Hindlimb muscle (tissue), 1 donor: ENCODE data around the gene FRAS1. TPM values are rescaled to one million over a fixed set of nuclear protein-coding genes. Genes with fewer than 3 reads are reported as not detected.
A peak's percentile ranks its signal among the peaks of the same experiment; 100 is the strongest.
"Not testable (repeated sequence)": the region's sequence is repeated elsewhere in the genome, so short reads cannot be mapped to it uniquely, and the experiment has no call there.

Experiments
- DNase-seq: peaks from one replicate; pipeline ENCODE4 v3.0.0-alpha.2; 2013
- polyA plus RNA-seq: library from polyadenylated mRNA; unstranded; fragments of 120-200 nt; gene quantifications from one replicate; pipeline ENCODE4 v1.2.1, GENCODE V29; 2013; ENCODE audit not compliant: insufficient read length

The FRAS1 gene, protein sequence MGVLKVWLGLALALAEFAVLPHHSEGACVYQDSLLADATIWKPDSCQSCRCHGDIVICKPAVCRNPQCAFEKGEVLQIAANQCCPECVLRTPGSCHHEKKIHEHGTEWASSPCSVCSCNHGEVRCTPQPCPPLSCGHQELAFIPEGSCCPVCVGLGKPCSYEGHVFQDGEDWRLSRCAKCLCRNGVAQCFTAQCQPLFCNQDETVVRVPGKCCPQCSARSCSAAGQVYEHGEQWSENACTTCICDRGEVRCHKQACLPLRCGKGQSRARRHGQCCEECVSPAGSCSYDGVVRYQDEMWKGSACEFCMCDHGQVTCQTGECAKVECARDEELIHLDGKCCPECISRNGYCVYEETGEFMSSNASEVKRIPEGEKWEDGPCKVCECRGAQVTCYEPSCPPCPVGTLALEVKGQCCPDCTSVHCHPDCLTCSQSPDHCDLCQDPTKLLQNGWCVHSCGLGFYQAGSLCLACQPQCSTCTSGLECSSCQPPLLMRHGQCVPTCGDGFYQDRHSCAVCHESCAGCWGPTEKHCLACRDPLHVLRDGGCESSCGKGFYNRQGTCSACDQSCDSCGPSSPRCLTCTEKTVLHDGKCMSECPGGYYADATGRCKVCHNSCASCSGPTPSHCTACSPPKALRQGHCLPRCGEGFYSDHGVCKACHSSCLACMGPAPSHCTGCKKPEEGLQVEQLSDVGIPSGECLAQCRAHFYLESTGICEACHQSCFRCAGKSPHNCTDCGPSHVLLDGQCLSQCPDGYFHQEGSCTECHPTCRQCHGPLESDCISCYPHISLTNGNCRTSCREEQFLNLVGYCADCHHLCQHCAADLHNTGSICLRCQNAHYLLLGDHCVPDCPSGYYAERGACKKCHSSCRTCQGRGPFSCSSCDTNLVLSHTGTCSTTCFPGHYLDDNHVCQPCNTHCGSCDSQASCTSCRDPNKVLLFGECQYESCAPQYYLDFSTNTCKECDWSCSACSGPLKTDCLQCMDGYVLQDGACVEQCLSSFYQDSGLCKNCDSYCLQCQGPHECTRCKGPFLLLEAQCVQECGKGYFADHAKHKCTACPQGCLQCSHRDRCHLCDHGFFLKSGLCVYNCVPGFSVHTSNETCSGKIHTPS (N-terminal part only)
- polyA plus RNA-seq, result 4.6 TPM

DNA sequence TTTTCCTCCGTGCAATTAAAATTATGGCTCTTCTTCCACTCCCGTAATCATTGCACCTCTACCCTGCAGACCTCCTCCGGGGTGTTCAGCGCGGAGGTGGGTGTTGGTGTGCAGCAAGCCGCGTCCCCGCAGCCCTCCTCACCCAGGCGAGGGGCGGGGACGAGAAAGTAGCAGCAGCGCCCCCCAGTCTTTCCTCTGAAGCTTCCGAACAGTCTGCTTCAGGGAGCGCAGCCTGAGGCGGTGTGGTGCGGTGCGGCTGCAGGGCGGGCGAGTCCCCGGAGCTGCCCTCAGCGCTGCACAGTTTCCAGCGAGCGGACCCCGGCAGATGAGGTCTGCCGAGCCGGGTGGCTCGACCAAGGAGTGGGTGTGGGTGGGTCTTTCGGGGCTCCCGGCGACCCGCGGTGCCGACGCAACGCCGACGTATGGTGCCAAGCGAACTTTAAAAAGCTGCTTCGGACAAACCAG lies at the start of gene FRAS1:
TSS of gene FRAS1 (plus strand) at position 189 of the 465 bp plus-strand sequence. CDS start 687 bp downstream, outside the sequence.
- peak; percentile 60 for DNase-seq

DNA sequence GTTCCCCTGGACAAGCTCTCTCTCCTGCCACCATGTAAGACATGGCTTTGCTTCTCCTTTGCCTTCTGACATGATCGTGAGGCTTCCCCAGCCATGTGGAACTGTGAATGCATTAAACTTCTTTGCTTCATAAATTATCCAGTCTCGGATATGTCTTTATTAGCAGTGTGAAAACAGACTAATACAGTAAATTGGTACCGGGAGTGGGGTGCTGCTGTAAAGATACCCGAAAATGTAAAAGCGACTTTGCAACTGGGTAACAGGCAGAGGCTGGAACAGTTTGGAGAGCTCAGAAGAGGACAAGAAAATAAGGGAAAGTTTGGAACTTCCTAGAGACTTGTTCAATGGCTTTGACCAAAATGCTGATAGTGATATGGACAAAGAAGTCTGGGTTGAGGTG lies 46.1 kb upstream of the FRAS1 start:
- DNase-seq, result not testable (repeated sequence)

DNA sequence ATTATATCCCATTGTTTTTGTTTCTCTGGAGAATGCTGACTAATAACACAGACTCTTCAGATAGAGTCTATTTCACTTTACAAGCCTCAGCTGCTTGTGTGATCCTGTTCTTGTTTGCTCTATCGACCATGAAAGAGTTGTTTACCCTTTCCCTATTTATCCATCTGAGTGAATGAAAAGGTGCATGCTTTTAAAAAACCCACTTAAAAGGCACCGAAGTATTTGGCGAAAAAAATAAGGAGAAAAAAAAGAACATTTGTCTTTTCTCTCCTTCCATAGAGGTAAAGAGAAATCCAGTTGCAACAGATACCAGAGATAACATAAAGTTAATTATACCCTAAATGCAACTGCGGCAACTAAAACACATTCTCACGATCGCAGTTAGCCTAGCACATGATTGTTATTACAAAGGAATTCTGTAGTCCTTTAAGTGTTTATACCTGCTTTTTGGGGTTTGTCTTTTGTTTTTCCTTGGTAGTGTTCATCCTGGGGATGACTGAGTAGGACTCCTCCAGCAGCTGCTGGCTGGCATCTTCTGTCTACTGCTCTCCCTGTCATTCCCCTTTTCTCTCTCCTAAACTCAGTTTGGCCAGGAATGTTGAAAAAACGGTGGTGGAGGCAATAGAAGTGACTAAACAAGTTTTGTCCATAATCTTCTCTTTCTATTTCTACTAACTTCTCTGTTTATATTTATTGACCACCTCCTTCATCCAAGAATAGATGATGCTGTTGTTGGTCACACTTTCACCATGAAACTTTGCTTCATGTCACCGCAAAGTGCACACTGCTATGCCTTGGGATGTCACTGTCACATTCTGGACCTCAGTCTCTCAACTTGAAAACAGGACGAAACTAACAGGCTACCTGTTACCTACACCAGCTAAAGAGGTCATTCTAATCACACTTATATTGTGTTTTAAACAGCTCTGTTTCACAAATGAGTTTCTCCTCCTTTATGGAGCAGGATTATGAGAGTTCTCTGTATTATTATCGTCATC lies 41.9 kb upstream of the FRAS1 start:
- no peak for DNase-seq

DNA sequence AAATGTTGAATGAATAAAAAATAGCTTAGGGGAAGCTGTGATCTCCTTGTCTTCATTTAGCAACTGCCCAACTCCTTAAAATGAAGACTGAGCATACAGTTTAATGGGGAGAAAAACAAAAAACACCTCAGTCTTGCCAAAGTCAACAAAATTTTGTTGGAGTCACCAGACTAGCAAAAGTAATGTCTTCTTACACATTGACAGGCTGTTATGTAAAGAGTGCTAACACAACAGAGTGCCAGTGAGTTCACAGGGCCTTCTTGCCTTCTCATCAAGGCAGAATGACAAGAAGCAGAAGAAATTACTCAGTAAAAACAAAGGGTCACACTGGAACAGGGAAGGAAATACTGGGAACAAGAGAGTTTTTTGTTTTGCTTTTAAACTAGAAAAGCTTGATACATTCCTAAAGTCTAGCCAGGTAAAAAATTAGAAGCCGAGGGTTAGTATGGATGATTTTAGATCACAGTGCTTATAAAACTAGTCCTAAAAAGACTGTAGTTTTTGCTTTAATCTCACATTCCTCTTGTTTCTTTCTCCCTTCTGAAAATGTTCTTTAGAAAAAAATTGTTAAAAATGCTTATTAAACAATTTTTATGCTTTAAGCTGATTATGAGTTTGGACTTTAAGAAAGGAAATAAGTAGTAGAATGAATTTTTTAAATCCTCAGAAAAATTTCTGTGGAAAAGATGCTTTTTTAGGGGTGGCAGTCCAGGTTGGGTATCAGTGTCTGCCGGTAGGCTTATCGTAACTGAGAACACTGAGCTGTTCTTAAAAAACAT lies 38.7 kb upstream of the FRAS1 start:
- no peak for DNase-seq

DNA sequence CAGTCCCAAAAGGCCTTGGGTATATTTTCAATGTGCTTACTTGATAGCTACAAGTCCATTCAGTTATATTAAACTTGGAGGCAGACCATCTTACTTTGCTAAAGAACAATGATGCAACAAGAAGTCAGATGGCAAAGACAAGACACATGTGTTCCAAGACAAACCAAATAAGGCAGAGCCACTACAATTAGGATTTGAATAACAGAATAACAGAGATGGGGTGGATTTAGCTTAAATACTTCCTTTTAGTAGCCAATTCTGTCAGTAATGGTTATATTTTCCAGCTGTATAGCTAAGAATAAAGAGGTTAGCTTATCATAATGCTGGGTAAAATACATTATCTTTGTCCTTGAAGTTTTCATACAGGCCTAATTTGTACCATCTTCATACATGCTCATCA lies 37.7 kb upstream of the FRAS1 start:
- no peak for DNase-seq

DNA sequence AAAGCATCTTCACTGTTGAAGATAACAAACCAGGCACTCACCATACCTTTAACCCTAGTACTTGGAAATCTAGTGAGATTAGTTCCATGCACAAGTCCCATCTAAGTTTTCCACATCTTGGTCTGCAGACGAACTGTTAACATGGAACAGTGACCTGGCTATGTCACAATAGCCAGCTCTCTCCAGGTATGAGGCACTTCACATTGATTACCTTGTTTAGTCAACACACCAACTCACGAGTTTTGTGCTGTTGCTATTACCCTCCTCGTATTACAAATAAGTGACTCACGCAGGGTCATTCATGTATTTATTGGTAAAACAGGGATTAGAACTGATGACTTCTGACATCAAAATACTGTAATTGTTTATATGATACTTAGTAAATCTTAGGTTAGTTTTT lies 36.4 kb upstream of the FRAS1 start:
- DNase-seq, result no peak

DNA sequence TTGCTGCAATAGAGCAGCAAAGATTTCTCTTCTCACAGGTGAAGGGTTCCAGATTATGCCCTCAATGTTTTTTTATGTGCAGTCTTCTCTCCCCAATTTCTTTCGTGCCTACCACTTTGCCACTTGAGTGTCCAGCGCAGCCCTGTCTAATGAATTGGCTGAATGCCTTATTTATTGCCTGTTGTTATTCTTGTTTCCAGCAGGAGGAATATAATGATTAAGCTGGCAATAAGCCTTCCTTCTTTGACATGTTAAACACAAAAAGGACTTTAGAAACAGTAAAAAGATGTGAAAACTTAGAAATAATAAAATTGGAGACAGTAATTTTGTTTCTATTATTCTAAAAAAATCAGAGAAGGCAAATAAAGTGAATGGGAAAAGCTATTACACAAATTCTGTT lies 34.6 kb upstream of the FRAS1 start:
- no peak for DNase-seq

DNA sequence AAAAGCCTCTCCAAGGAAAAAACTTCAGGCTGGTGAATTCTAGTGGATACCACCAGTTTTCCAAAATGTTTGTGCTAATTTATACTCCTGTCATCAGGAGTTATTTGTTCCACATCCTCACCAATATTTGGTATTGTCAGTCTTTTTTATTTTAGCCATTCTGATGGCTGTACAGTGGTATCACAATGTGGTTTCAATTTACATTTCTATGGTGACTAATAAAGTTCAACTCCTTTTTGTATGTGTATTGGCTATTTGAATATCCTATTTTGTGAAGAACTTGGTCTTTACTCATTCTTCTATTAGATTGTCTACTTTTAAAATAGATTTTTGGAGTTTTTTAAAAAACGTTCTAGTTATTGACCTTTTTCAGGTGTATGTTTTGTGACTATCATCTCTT lies 33.0 kb upstream of the FRAS1 start:
- no peak for DNase-seq

DNA sequence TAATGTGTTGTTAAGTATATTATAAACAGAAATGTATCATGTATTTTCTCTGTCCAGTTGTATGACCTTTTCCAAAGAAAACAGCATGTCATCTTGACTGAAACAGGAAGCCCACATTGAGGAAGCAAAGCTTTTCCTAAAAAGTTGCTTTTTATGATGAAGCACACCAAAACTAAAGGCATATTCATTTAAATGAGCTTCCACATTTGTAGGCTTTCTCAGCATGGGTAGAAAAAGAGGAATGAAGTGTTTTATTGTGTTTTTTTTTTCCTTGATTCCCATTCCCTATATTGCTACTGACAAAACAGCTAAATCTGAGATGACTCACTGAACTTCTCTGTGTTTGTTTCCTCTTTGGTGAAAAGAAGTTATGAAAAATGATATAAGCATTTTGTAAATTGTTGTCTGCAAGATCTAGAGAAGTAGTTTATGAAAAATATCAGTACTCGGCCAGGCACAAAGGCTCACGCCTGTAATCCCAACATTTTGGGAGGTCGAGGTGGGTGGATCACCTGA lies 32.5 kb upstream of the FRAS1 start:
- DNase-seq, result no peak

DNA sequence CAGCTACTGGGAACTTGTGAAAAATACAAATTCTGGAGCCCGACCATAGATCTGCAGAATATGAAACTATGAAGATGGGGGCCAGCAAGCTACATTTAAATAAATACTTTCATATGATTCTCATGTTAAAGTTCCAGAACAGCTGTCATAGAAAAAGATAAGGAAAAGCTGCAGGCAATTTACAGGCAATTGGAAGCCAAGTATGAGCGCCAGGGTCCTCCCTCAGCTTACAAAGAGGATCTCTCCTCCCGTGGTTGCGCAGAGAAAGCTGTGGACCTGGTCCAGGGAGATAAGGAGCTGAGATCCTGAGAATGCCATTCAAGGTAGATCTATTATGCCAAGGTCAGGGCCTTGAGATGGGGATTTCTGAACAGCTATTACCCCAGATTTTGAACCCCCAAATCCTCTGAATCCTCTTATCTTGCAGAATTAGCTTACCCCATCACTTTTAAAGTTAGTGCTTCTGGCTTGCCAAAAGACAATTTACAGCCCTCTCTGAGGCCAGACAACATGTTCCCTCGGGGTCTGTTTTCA lies 25.6 kb upstream of the FRAS1 start:
- DNase-seq, result no peak

DNA sequence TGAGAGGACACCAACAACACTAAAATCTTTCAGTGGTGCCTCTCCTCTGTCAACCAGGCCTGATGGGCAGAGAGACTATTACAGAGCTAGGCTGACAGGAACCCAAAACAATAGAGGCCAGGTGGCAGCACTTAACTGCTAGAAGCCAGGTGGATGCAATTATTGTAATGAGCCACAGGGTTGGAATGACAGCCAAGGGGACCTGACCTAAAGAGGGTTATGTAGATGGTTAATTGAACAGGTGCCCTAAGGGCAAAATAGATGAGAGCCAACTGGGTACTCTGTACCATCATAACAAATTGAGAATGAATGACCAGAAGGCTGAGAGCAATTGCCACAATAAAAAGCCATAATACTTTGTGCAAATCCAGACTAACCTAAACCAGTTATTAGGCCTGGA lies 24.7 kb upstream of the FRAS1 start:
- DNase-seq, result no peak

DNA sequence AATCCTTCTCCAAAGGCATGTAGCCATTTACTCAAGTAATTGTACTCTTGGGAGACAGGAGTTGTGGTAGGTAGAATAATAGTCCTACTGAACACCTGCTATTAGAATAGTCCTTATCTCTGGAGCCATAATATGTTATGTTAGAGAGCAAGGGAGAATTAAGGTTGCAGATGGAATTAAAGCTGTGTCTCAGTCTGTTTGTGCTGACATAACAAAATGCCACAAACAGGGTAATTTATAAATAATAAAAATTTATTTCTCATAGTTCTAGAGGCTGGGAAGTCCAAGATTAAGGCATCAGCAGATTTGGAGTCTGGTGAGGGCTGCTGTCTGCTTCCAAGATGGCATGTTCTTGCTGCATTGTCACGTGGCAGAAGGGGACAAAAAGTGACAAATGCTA lies 24.2 kb upstream of the FRAS1 start:
- no peak for DNase-seq

DNA sequence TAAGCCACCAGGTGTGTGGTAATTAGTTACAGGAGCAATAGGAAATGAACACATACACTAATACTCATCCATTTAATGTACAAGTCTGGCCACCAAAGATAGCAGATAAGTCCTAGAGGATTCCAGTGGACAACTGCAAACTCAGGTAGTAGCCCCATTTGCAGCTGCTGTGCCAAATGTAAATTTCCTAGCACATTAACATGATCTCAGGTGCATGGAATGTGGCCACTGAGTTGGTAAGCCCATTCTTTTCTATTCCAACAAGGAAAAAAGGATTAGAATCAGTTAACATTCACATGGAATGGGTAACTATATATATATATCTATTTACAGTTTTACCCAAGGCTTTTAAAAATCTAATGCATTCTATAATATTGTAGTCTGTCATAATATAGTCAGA lies 23.3 kb upstream of the FRAS1 start:
- no peak for DNase-seq

DNA sequence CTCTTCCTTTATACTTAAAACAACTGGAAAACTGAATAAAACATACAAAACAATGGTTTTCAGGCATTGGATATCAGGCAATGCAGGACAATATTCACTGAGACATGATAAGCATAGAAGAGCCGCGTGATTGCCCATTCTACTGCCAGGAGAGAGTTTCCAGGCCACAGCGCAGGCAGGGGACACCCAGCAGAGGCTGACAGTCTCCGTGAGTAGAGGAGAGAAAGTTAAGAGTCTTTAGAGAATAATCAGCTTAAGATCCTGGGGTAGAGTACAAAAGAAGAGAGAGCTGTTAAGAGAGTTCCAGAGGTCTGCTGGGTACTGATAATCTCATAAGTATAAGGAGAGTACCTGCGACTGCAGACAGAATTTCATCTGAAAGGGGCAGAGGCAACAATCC lies 18.4 kb upstream of the FRAS1 start:
- DNase-seq, result no peak

DNA sequence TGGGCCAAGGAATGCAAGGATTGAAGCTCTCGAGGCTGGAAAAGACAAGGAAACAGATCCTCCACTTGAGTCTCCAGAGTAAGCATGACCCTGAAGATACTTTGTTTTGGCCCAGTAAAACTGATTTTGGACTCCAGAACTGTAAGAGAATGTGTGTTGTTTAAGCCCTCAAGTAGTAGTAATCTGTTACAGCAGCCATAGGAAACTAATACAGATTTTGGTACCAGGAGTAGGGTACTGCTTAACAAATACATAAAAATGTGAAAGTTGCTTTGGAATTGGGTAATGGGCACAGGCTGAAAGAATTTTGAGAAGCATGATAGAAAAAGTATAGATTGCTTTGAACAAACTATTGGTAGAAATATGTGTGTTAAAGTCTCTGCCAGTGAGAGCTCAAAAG lies 17.4 kb upstream of the FRAS1 start:
- DNase-seq, result no peak

DNA sequence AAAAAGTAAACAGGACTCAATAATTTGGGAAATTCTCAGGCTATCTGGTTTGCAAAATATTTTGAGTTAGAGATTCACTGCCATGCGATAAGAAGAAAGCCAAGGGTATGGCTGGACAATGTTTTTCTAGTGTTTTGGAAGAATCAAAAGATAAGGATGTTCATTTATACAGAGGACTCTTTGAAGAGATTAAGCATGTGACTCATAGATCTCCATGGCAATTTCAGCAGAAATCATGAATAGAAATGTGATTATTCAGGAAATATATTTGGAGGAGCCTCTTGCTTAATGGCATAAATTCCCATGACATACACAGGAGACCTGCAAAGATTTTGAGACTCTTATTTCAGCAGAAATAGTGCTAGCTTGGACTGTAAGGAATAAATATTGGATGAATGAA lies 16.7 kb upstream of the FRAS1 start:
- DNase-seq, result no peak

DNA sequence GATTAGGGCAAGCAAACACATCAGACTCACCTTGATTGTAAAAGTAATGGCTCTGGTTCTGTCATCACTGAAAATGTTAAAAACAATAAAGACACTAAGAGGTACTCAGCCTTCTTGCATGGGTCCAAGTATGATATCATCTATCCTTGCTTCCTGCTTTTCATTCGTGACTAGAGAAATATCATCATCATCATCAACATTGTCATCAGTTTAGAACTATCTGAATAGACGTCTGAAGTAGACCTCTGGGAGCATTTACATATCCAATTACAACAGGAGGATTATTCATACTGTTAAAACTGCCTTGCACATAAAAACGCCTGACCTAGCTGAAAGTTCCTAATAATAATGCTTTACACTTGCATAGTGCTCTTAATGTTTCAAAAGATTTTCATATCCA lies 9.8 kb upstream of the FRAS1 start:
- DNase-seq, result no peak

DNA sequence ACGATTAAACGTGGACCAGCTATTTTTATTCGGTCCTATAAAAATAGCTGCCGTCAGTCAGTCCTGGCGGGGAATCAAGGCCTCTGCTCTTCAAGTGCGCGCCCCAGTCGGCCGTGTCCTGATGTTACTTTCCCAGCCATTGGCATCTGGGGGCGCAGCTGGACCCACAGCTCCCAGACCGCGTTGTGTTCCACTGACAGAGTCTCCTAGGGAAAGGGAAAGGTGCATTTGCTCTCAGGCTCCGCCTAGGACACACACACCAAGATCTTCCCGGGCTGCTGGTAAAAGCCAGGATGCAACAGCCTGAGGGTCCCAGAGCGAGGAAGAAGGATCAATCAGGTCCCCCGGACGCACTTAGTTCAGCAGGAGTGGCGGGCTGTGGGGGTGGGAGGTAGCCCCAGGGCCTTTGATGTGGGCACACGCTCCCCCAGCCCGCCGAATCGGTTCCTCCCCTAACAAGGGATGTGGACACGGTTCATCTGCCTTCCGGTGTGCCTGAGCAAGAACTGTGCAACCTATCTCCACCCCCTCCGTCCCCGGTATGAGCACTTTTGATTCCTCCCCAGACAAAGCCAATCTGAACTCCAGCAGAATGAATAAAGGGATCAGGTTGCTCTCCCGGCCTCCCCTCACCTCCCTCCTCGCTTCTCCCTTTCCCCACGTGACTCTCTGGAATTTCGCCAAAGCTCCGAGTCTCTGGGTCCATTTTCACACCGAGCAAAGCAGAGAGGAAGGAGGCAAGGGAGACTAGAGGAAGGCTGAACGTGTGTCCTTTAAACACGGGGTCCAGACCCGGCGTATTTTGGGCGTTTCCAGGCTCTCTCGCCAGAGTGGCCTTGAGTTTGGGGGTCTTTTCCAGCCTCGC lies 626 bp upstream of the FRAS1 start:
- peak; percentile 84 for DNase-seq
